Measurements from ENCODE around the gene ATP2A2. TPM values are rescaled to one million over a fixed set of nuclear protein-coding genes. Genes with fewer than 3 reads are reported as not detected.

ATP2A2 gene
- total RNA-seq, 1 experiment from 2014 or later, result 154 TPM

GRCh38 chr12:110256780-110257431 lies 24.1 kb upstream of the ATP2A2 start:
- Histone ChIP-seq H3K9me3 (ENCODE audit: insufficient read depth, low read depth) (no peaks in the 10 kb centered on the region), H3K9me2 (ENCODE audit: insufficient read depth) (no peaks in the 10 kb centered on the region), H2AFZ (no peak overlapping the region), H3K27me3 (ENCODE audit: insufficient read depth, low read depth) (no peaks in the 10 kb centered on the region), H3K27ac (no peak overlapping the region), H3K4me1 (replicated peaks; ENCODE audit: insufficient read depth) (peaks cover 8% of the 10 kb centered on the region), H4K20me1 (ENCODE audit: insufficient read depth) (no peaks in the 10 kb centered on the region), H3K79me2 (ENCODE audit: low read depth) (no peaks in the 10 kb centered on the region), H3F3A (ENCODE audit: insufficient read depth, low read depth) (peaks cover 6% of the 10 kb centered on the region; the same call in 1 of the 2 replicates), H3K4me2 (no peak overlapping the region), H3K36me3 (ENCODE audit: low read depth) (no peaks in the 10 kb centered on the region), H3K4me3 (no peak overlapping the region)
- intact Hi-C loops (cut with micrococcal nuclease; ENCODE audit: unreplicated experiment), result no loop called here
- ChIA-PET POLR2A (ENCODE audit: unreplicated experiment) (interaction anchor here (0.6 kb wide), 2 partner anchors 23 to 207 kb away, joined by 4 to 5 read pairs; no protein-coding TSS in a partner anchor), CTCF (interaction anchor here (0.6 kb wide), 1 partner anchor 12 kb away, joined by 4 read pairs; no protein-coding TSS in a partner anchor)
- no peak for DNase-seq
- TF ChIP-seq, protein P1, sequence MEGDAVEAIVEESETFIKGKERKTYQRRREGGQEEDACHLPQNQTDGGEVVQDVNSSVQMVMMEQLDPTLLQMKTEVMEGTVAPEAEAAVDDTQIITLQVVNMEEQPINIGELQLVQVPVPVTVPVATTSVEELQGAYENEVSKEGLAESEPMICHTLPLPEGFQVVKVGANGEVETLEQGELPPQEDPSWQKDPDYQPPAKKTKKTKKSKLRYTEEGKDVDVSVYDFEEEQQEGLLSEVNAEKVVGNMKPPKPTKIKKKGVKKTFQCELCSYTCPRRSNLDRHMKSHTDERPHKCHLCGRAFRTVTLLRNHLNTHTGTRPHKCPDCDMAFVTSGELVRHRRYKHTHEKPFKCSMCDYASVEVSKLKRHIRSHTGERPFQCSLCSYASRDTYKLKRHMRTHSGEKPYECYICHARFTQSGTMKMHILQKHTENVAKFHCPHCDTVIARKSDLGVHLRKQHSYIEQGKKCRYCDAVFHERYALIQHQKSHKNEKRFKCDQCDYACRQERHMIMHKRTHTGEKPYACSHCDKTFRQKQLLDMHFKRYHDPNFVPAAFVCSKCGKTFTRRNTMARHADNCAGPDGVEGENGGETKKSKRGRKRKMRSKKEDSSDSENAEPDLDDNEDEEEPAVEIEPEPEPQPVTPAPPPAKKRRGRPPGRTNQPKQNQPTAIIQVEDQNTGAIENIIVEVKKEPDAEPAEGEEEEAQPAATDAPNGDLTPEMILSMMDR (conservative IDR thresholded peaks at IDR 0.05), result no peak
- no peak for TF ChIP-seq EZH2 (IDR thresholded peaks at IDR 0.05; ENCODE audit: low read depth)
- BruUV-seq (replicated peaks), result no TSS peak

GRCh38 chr12:110258466-110258865 lies 22.6 kb upstream of the ATP2A2 start:
- Histone ChIP-seq H3K4me1 (replicated peaks; ENCODE audit: insufficient read depth) (peaks cover 7% of the 10 kb centered on the region), H3K4me3 (no peak overlapping the region), H3K27ac (no peak overlapping the region), H3K9me3 (ENCODE audit: insufficient read depth, low read depth) (no peaks in the 10 kb centered on the region), H4K20me1 (ENCODE audit: insufficient read depth) (no peaks in the 10 kb centered on the region), H3K4me2 (no peak overlapping the region), H3K9me2 (ENCODE audit: insufficient read depth) (no peaks in the 10 kb centered on the region), H3K27me3 (ENCODE audit: insufficient read depth, low read depth) (no peaks in the 10 kb centered on the region), H2AFZ (no peak overlapping the region), H3K36me3 (ENCODE audit: low read depth) (no peaks in the 10 kb centered on the region), H3F3A (ENCODE audit: insufficient read depth, low read depth) (peaks cover 3% of the 10 kb centered on the region; the same call in 1 of the 2 replicates), H3K79me2 (ENCODE audit: low read depth) (no peaks in the 10 kb centered on the region)
- DNase-seq, result no peak
- no peak for TF ChIP-seq EZH2 (IDR thresholded peaks at IDR 0.05; ENCODE audit: low read depth)
- TF ChIP-seq, protein P1 (conservative IDR thresholded peaks at IDR 0.05), result no peak
- BruUV-seq (replicated peaks), result no TSS peak
- ChIA-PET POLR2A (ENCODE audit: unreplicated experiment) (no interaction called here), CTCF (no interaction called here)
- intact Hi-C loops (cut with micrococcal nuclease; ENCODE audit: unreplicated experiment), result no loop called here

DNA sequence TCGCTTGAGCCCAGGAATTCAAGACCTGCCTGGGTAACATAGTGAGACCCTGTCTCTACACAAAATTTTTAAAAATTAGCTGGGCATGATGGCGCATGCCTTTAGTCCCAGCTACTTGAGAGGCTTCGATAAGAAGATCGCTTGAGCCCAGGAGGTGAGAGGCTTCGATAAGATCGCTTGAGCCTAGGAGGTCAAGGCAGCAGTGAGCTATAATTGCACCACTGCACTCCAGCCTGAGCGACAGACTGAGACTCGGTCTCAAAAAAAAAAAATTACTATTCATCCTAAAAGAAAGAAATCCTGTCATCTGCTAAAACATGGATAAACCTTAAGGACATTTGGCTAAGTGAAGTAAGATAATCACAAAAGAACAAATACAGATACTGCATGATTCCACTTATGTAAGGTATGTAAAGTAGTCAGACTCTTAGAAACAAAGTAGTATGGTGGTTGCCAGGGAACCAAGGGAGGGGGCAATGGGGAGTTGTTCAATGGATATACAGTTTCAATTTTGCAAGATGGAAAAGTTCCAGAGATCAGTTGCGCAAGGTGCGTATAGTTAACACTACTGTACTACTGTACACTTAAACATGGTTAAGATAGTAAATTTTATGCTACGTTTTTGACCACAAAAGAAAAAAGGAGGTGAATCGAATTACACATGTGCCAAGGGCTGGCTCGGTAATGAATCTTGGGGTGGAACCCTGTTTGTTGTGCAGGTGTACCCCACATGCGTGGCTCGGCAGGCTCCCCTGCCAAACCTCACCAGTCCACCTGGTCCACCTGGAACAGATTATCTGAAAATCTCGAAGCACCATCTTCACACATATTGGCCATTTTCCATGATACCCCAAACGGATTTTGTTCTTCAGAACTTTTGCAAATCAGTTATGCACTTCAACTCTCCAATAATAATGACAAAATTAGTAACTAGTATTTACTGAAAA lies 18.3 kb upstream of the ATP2A2 start:
- peak in 1 of 2 experiments; percentile 19 for DNase-seq
- H3K27ac ChIP-seq, result no peak overlapping the region
- ChIA-PET CTCF (interaction anchor here (0.5 kb wide), 1 partner anchor 153 kb away, joined by 12 read pairs; no protein-coding TSS in a partner anchor), POLR2A (ENCODE audit: unreplicated experiment) (no interaction called here)
- H3K4me1 ChIP-seq (replicated peaks; ENCODE audit: insufficient read depth), result no peaks in the 10 kb centered on the region
- no peaks in the 10 kb centered on the region for H3K79me2 ChIP-seq (ENCODE audit: low read depth)
- no peaks in the 10 kb centered on the region for H3F3A ChIP-seq (ENCODE audit: insufficient read depth, low read depth)
- no peaks in the 10 kb centered on the region for H3K36me3 ChIP-seq (ENCODE audit: low read depth)
- H3K4me3 ChIP-seq, result no peak overlapping the region
- H3K4me2 ChIP-seq, result no peak overlapping the region
- no peaks in the 10 kb centered on the region for H3K9me2 ChIP-seq (ENCODE audit: insufficient read depth)
- H3K27me3 ChIP-seq (ENCODE audit: insufficient read depth, low read depth), result no peaks in the 10 kb centered on the region
- no peak overlapping the region for H2AFZ ChIP-seq
- no peaks in the 10 kb centered on the region for H4K20me1 ChIP-seq (ENCODE audit: insufficient read depth)
- intact Hi-C loops (cut with micrococcal nuclease; ENCODE audit: unreplicated experiment), result no loop called here
- no peak for TF ChIP-seq EZH2 (IDR thresholded peaks at IDR 0.05; ENCODE audit: low read depth)
- TF ChIP-seq, protein P1 (conservative IDR thresholded peaks at IDR 0.05), result no peak
- no peaks in the 10 kb centered on the region for H3K9me3 ChIP-seq (ENCODE audit: insufficient read depth, low read depth)
- BruUV-seq (replicated peaks), result no TSS peak

Measured in PC-9 (cell line).